HG02759 (cell line): ENCODE measurements around the gene RAB37.

ENCODE experiments used
- ATAC-seq: cut with Tn5 transposase; IDR thresholded peaks from one replicate; pipeline ENCODE4 v1.9.1; 2021; ENCODE audit warnings: mild to moderate bottlenecking, moderate library complexity; ENCODE audit not compliant: unreplicated experiment

RAB37 gene

GRCh38 chr17:74736513-74737298 is at the start of gene RAB37:
TSS of gene RAB37 (plus strand) at chr17:74737256. CDS start at chr17:74737273, 17 bp downstream.
- peak; percentile 57 for ATAC-seq

GRCh38 chr17:74687886-74688285 is 49.2 kb upstream of the RAB37 start:
- ATAC-seq, result no peak

GRCh38 chr17:74690409-74690825 is 46.6 kb upstream of the RAB37 start:
- no peak for ATAC-seq

- no peak for ATAC-seq
Observed at GRCh38 chr17:74691151-74691550, 45.9 kb upstream of the RAB37 start.

GRCh38 chr17:74694081-74694480 is 43.0 kb upstream of the RAB37 start:
- no peak for ATAC-seq

- no peak for ATAC-seq
Observed at GRCh38 chr17:74695629-74696028, 41.4 kb upstream of the RAB37 start.

- no peak for ATAC-seq
Observed at GRCh38 chr17:74697515-74697914, 39.5 kb upstream of the RAB37 start.

- ATAC-seq, result no peak
Observed at GRCh38 chr17:74698069-74698468, 39.0 kb upstream of the RAB37 start.

GRCh38 chr17:74699236-74699635 is 37.8 kb upstream of the RAB37 start:
- ATAC-seq, result no peak

- ATAC-seq, result no peak
Observed at GRCh38 chr17:74702116-74702871, 34.8 kb upstream of the RAB37 start.

GRCh38 chr17:74703311-74703710 is 33.7 kb upstream of the RAB37 start:
- no peak for ATAC-seq

- ATAC-seq, result no peak
Observed at GRCh38 chr17:74704544-74704943, 32.5 kb upstream of the RAB37 start.

- no peak for ATAC-seq
Observed at GRCh38 chr17:74711058-74711824, 25.8 kb upstream of the RAB37 start.

GRCh38 chr17:74712301-74712700 is 24.8 kb upstream of the RAB37 start:
- no peak for ATAC-seq

- no peak for ATAC-seq
Observed at GRCh38 chr17:74712756-74713155, 24.3 kb upstream of the RAB37 start, which contains the start of gene CD300LF. TSS of gene CD300LF (minus strand) at chr17:74712923. CDS start at chr17:74712866, 57 bp downstream.

- ATAC-seq, result no peak
Observed at GRCh38 chr17:74713171-74713755, 23.8 kb upstream of the RAB37 start.

- no peak for ATAC-seq
Observed at GRCh38 chr17:74715144-74715543, 21.9 kb upstream of the RAB37 start.

- no peak for ATAC-seq
Observed at GRCh38 chr17:74720506-74720905, 16.6 kb upstream of the RAB37 start.

- no peak for ATAC-seq
Observed at GRCh38 chr17:74722782-74723181, 14.3 kb upstream of the RAB37 start.

- ATAC-seq, result no peak
Observed at GRCh38 chr17:74723891-74724290, 13.2 kb upstream of the RAB37 start.

GRCh38 chr17:74725111-74725510 is 11.9 kb upstream of the RAB37 start:
- ATAC-seq, result no peak
